PC-9 (cell line): Measurements from ENCODE around the gene SLC12A1. TPM values are rescaled to one million over a fixed set of nuclear protein-coding genes. Genes with fewer than 3 reads are reported as not detected.

Experiments used
- BruUV-seq: library from RNA; stranded (reverse); fragments of 400-500 nt; replicated peaks from 2 replicates; lab custom pipeline; 2021; lab: Mats Ljungman, UMichigan
- CTCF ChIA-PET: fragments of 300-600 bp; sonication (Branson Sonifier 250); formaldehyde crosslinking; loops from one replicate; lab custom pipeline; 2022; ENCODE audit warnings: antibody characterized with exemption; lab: Charles Lee
- POLR2A ChIA-PET: fragments of 300-600 bp; sonication (Branson Sonifier 250); formaldehyde crosslinking; loops from one replicate; lab custom pipeline; 2022; ENCODE audit warnings: antibody characterized with exemption; ENCODE audit not compliant: unreplicated experiment; lab: Charles Lee
- DNase-seq, 2 experiments: peaks; one replicate each; pipeline versions ENCODE4 v3.0.0 to v3.0.0-alpha.2; 2015 to 2022; ENCODE audit warnings: mixed read lengths in 1 of 2
- H2AFZ ChIP-seq: fragments of 200-600 bp; sonication (generic); 2 replicates; pipeline ENCODE4 v1.8.1; 2017; ENCODE audit warnings: antibody characterized with exemption
- H3F3A ChIP-seq: fragments of 200-600 bp; sonication (generic); 2 replicates; pipeline ENCODE4 v1.8.1; 2017; ENCODE audit warnings: antibody characterized with exemption, mild to moderate bottlenecking, low read depth; ENCODE audit not compliant: insufficient read depth
- H3K27ac ChIP-seq: fragments of 200-600 bp; sonication (generic); 2 replicates; pipeline ENCODE4 v1.6.1; 2016; ENCODE audit warnings: mixed run types
- H3K27me3 ChIP-seq: fragments of 200-600 bp; sonication (generic); 2 replicates; pipeline ENCODE4 v1.6.1; 2016; ENCODE audit warnings: low read depth, mixed run types; ENCODE audit not compliant: insufficient read depth
- H3K36me3 ChIP-seq: fragments of 200-600 bp; sonication (generic); 2 replicates; pipeline ENCODE4 v1.6.1; 2016; ENCODE audit warnings: low read depth, mixed run types
- H3K4me1 ChIP-seq: fragments of 200-600 bp; sonication (generic); replicated peaks from 2 replicates; pipeline ENCODE4 v1.6.1; 2016; ENCODE audit warnings: mixed run types; ENCODE audit not compliant: insufficient read depth
- H3K4me2 ChIP-seq: fragments of 200-600 bp; sonication (generic); 2 replicates; pipeline ENCODE4 v1.6.1; 2017; ENCODE audit warnings: mixed run types
- H3K4me3 ChIP-seq: fragments of 200-600 bp; sonication (generic); 2 replicates; pipeline ENCODE4 v1.6.1; 2016; ENCODE audit warnings: mixed run types
- H3K79me2 ChIP-seq: fragments of 200-600 bp; sonication (generic); 2 replicates; pipeline ENCODE4 v1.6.1; 2017; ENCODE audit warnings: low read depth, mixed run types
- H3K9me2 ChIP-seq: fragments of 200-600 bp; sonication (generic); 2 replicates; pipeline ENCODE4 v1.8.1; 2017; ENCODE audit warnings: mild to moderate bottlenecking; ENCODE audit not compliant: insufficient read depth
- H3K9me3 ChIP-seq: fragments of 200-600 bp; sonication (generic); 2 replicates; pipeline ENCODE4 v1.8.1; 2016; ENCODE audit warnings: low read depth; ENCODE audit not compliant: insufficient read depth
- H4K20me1 ChIP-seq: fragments of 200-600 bp; sonication (generic); 2 replicates; pipeline ENCODE4 v1.8.1; 2017; ENCODE audit not compliant: insufficient read depth
- EZH2 ChIP-seq: fragments of 200-600 bp; sonication (generic); IDR thresholded peaks from 2 replicates; pipeline ENCODE4 v1.8.0; 2017; ENCODE audit warnings: antibody characterized with exemption, low read depth
- intact Hi-C: fragments of 100-400 bp; cut with micrococcal nuclease; formaldehyde crosslinking; loops from one replicate; pipeline ENCODE4 v1.10.0; 2022; ENCODE audit not compliant: unreplicated experiment
- total RNA-seq: library from RNA; stranded (reverse); gene quantifications from 2 replicates; pipeline ENCODE4 v1.2.3, GENCODE V29; 2021
- TF ChIP-seq, protein P1 (sequence below): fragments of 200-600 bp; sonication (generic); conservative IDR thresholded peaks from 2 replicates; pipeline ENCODE4 v1.6.1; 2017; ENCODE audit warnings: mixed run types, antibody characterized with exemption, mild to moderate bottlenecking, moderate library complexity

SLC12A1 gene
- total RNA-seq, 1 experiment from 2014 or later: not detected

DNA sequence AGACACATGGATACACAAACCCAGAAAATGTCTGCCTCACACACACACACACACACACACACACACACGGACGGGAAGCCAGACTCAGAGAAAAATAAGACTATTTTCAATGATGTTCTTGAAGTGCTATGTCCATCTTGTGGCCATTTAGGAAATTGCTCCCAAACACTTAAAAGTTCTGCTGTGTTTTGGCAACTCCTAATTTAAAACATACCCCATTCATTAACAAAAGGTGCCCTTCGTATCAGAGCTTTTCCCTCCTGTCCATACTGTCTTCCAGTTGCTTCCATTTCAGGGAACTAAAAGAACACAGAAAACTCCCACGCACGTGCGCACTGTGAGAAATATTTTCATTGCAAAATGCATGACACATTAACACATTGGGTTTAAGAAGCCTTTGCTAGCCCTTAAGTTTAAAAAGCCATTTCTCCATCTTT is 44.6 kb downstream of the SLC12A1 start:
- ChIA-PET CTCF (no interaction called here), POLR2A (interaction anchor here (0.6 kb wide), 1 partner anchor 1139 kb away, joined by 5 read pairs; no protein-coding TSS in a partner anchor)
- Histone ChIP-seq H3K79me2 (no peaks in the 10 kb centered on the region), H3K4me1 (no peaks in the 10 kb centered on the region), H3K4me2 (no peak overlapping the region), H3F3A (no peaks in the 10 kb centered on the region), H3K9me3 (no peaks in the 10 kb centered on the region), H3K27ac (no peak overlapping the region), H4K20me1 (no peaks in the 10 kb centered on the region), H3K36me3 (no peaks in the 10 kb centered on the region), H3K27me3 (peaks cover 23% of the 10 kb centered on the region), H3K9me2 (no peaks in the 10 kb centered on the region), H3K4me3 (no peak overlapping the region), H2AFZ (no peak overlapping the region)
- no peak for TF ChIP-seq EZH2
- TF ChIP-seq, protein P1, sequence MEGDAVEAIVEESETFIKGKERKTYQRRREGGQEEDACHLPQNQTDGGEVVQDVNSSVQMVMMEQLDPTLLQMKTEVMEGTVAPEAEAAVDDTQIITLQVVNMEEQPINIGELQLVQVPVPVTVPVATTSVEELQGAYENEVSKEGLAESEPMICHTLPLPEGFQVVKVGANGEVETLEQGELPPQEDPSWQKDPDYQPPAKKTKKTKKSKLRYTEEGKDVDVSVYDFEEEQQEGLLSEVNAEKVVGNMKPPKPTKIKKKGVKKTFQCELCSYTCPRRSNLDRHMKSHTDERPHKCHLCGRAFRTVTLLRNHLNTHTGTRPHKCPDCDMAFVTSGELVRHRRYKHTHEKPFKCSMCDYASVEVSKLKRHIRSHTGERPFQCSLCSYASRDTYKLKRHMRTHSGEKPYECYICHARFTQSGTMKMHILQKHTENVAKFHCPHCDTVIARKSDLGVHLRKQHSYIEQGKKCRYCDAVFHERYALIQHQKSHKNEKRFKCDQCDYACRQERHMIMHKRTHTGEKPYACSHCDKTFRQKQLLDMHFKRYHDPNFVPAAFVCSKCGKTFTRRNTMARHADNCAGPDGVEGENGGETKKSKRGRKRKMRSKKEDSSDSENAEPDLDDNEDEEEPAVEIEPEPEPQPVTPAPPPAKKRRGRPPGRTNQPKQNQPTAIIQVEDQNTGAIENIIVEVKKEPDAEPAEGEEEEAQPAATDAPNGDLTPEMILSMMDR: peak; percentile 60
- DNase-seq: no peak
- intact Hi-C loops: no loop called here
- BruUV-seq: no TSS peak

DNA sequence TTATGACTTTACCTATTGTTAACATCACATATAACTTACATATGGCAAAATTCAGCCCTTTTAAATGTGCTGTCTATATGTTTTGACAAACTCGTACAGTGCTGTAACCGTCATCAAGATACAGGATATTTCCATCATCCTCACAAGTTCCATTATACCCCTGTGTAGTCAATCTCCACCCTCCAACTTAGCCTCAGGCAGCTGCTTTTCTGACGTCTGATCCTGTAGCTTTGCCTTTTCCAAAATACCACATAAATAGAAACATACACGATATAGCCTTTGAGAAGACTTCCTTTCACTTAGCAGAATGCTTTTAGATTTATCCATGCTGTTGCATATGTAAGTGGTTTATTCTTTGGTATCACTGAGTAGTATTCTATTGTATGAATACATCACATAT is 47.1 kb downstream of the SLC12A1 start:
- H3K36me3 ChIP-seq: no peaks in the 10 kb centered on the region

DNA sequence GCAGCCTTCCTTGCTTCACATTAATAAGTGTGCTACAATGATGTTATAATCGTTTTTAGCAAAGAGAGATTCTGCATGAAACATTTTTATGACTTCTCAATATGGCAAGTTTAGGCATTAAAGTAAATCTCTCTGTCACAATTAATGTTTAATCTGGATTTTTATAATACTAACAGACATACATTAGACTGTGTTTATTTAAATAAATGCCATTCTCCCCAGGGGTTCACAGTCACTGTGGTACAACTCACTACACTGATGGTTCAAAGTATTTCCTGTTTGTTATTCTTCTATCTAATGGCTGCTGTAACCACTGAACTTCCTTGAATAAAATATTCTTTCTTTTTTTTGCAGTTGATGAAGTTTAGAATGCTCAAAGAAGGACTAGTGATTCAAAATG is 59.0 kb downstream of the SLC12A1 start:
- Histone ChIP-seq H2AFZ (no peak overlapping the region), H3K4me2 (no peak overlapping the region), H3K9me2 (no peaks in the 10 kb centered on the region), H3F3A (no peaks in the 10 kb centered on the region), H3K4me1 (no peaks in the 10 kb centered on the region), H3K4me3 (no peak overlapping the region), H3K36me3 (no peaks in the 10 kb centered on the region), H3K9me3 (no peaks in the 10 kb centered on the region), H3K27ac (no peak overlapping the region), H3K79me2 (no peaks in the 10 kb centered on the region), H3K27me3 (peaks cover 15% of the 10 kb centered on the region; the same call in 1 of the 2 replicates), H4K20me1 (no peaks in the 10 kb centered on the region)
- ChIA-PET CTCF (no interaction called here), POLR2A (no interaction called here)
- intact Hi-C loops: no loop called here
- DNase-seq: no peak
- TF ChIP-seq, protein P1: no peak
- TF ChIP-seq EZH2: no peak
- no TSS peak for BruUV-seq

More for the DNA sequence above, 47.1 kb downstream of the SLC12A1 start:
- no peaks in the 10 kb centered on the region for H3K9me2 ChIP-seq
- H3K4me1 ChIP-seq: no peaks in the 10 kb centered on the region
- H3K4me3 ChIP-seq: no peak overlapping the region
- no peak overlapping the region for H2AFZ ChIP-seq
- intact Hi-C loops: no loop called here
- no peaks in the 10 kb centered on the region for H3F3A ChIP-seq
- no peak overlapping the region for H3K27ac ChIP-seq
- no peak overlapping the region for H3K4me2 ChIP-seq
- H3K79me2 ChIP-seq: no peaks in the 10 kb centered on the region
- DNase-seq: no peak
- CTCF ChIA-PET: no interaction called here
- BruUV-seq: no TSS peak
- TF ChIP-seq, protein P1: no peak
- POLR2A ChIA-PET: no interaction called here
- peaks cover 6% of the 10 kb centered on the region; the same call in 1 of the 2 replicates for H3K27me3 ChIP-seq
- no peaks in the 10 kb centered on the region for H4K20me1 ChIP-seq
- no peaks in the 10 kb centered on the region for H3K9me3 ChIP-seq
